ENCODE results near the gene ZNF182.
"Not testable (repeated sequence)": the region's sequence is repeated elsewhere in the genome, so short reads cannot be mapped to it uniquely, and the experiment has no call there.

Gene ZNF182

DNA sequence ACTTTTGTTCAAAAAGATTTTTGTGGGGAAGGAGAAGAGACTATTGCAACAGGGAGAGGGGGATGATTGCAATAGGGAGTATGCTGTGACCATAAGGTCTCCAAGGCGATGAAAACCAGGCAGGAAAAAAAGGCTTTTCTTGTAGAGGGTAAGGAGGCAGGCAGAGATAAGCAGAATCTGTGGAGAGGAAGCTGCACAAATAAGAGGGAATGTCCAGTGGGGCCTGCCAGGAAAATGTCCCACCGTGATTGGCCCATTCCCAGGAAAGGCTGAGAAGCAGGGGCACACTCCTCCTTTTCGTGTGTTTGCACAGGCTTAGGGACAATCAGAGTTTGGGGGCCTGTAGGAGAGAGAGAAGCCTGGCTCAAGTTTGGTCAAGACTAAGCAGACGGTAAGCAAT, 32.1 kb upstream of the ZNF182 start:
- no peak overlapping the region for H2AFZ ChIP-seq (ENCODE audit: insufficient read depth, low read length, poor library complexity)
- H3K27me3 ChIP-seq (ENCODE audit: insufficient read depth, low read length), result no peaks in the 10 kb centered on the region
- no peak for DNase-seq
- H3K79me1 ChIP-seq (ENCODE audit: low read length), result no peaks in the 10 kb centered on the region
- H3K36me3 ChIP-seq (ENCODE audit: control insufficient read depth in 1 of 2, insufficient read depth in 2 of 2, low read length in 2 of 2), result no peaks in the 10 kb centered on the region
- H2BK5ac ChIP-seq (ENCODE audit: low read depth, low read length, poor library complexity), result no peak overlapping the region
- no peak overlapping the region for H3K4me2 ChIP-seq (ENCODE audit: low read length)
- no peaks in the 10 kb centered on the region for H3K9me3 ChIP-seq (ENCODE audit: insufficient read depth, low read depth, low read length)
- H2AK5ac ChIP-seq (ENCODE audit: low read length), result no peak overlapping the region
- H3K79me2 ChIP-seq (ENCODE audit: control insufficient read depth, insufficient read depth, low read length, poor library complexity), result no peaks in the 10 kb centered on the region
- no peak overlapping the region for H3K9ac ChIP-seq (ENCODE audit: low read length)
- no CpG with 5 or more reads among the region's 4 CpGs for WGBS (ENCODE audit: extremely low coverage, insufficient coverage, insufficient read length)
- no peak overlapping the region for H3K27ac ChIP-seq (ENCODE audit: low read depth, low read length)
- no peak overlapping the region for H3K18ac ChIP-seq (ENCODE audit: low read length)
- no peak overlapping the region for H3K23ac ChIP-seq (ENCODE audit: low read length)
- no peak overlapping the region for H2BK12ac ChIP-seq (ENCODE audit: low read length)
- no peaks in the 10 kb centered on the region for H3K4me1 ChIP-seq (ENCODE audit: control insufficient read depth in 1 of 2, insufficient read depth in 2 of 2, low read length in 2 of 2)
- H3K14ac ChIP-seq (ENCODE audit: low read length), result no peak overlapping the region
- no peak overlapping the region for H2BK120ac ChIP-seq (ENCODE audit: insufficient read depth, low read length, poor library complexity)
- H4K8ac ChIP-seq (ENCODE audit: low read depth, low read length), result no peak overlapping the region
- H4K12ac ChIP-seq (ENCODE audit: low read depth, low read length), result no peak overlapping the region
- no peak overlapping the region for H3K4me3 ChIP-seq (ENCODE audit: low read depth, low read length)
- no peak overlapping the region for H3K4ac ChIP-seq (ENCODE audit: low read depth, low read length)
- H4K91ac ChIP-seq (ENCODE audit: low read depth, low read length), result no peak overlapping the region

DNA sequence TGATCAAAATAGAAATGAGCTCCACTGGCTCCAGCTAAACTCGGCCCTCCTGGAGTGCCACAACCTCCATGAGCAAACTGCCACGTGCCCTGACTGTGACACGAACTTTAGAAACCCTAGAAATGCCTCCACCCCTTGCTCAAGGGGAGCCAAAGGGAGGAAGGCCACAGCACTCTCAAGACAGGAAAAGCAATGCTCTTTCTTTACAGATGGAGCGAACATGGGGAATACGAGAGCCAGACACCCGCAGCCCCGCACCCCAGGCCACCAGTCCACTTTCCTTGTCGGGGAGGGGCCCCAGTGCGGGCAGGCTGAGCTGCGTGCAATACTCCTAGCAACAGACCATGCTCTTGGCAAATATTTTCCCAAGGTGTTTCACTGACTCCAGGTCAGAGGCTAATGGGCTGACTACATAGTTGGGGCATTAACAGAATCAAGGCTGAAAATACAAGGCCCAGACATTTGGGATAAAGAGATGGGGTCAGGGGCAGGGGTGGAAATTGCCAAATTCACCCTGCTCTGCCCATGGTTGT, 26.9 kb upstream of the ZNF182 start:
- Histone ChIP-seq H2BK5ac (ENCODE audit: low read depth, low read length, poor library complexity) (peak overlapping the region; percentile 56), H2BK120ac (ENCODE audit: insufficient read depth, low read length, poor library complexity) (peak overlapping the region; percentile 66), H4K91ac (ENCODE audit: low read depth, low read length) (peak overlapping the region; percentile 43), H4K8ac (ENCODE audit: low read depth, low read length) (peak overlapping the region; percentile 23), H3K27ac (ENCODE audit: low read depth, low read length) (peak overlapping the region; percentile 53)
- not testable (repeated sequence) for H3K4me2 ChIP-seq (ENCODE audit: low read length); H3K4me1 ChIP-seq (ENCODE audit: control insufficient read depth in 1 of 2, insufficient read depth in 2 of 2, low read length in 2 of 2); H3K14ac ChIP-seq (ENCODE audit: low read length); H3K79me1 ChIP-seq (ENCODE audit: low read length); H3K4me3 ChIP-seq (ENCODE audit: low read depth, low read length); H3K9ac ChIP-seq (ENCODE audit: low read length); H2AFZ ChIP-seq (ENCODE audit: insufficient read depth, low read length, poor library complexity); H2AK5ac ChIP-seq (ENCODE audit: low read length); H3K9me3 ChIP-seq (ENCODE audit: insufficient read depth, low read depth, low read length); H2BK12ac ChIP-seq (ENCODE audit: low read length); H3K36me3 ChIP-seq (ENCODE audit: control insufficient read depth in 1 of 2, insufficient read depth in 2 of 2, low read length in 2 of 2); H3K79me2 ChIP-seq (ENCODE audit: control insufficient read depth, insufficient read depth, low read length, poor library complexity); H3K18ac ChIP-seq (ENCODE audit: low read length); H4K12ac ChIP-seq (ENCODE audit: low read depth, low read length); H3K27me3 ChIP-seq (ENCODE audit: insufficient read depth, low read length); H3K23ac ChIP-seq (ENCODE audit: low read length); H3K4ac ChIP-seq (ENCODE audit: low read depth, low read length)
- peak; percentile 62 to 63 for DNase-seq
- no CpG with 5 or more reads among the region's 10 CpGs for WGBS (ENCODE audit: extremely low coverage, insufficient coverage, insufficient read length)

DNA sequence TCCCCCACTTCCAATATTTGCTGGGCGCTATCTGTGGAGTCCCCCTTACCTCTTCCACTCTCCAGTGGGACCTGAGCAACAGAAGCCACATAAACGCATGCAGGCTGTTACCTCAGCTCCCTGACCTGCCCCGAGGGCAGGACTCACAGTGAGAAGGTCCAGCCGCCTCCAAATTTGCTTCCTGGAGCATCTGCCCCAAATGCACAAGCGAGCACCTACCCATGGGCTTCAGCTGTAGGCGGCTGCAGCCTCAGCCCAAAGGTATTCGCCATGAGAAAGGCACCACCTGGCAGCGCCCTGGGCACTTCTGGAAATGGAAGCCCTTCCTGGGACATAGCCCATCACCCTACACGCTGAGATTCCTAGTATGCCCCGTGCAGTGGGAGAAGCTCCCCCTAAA, 26.4 kb upstream of the ZNF182 start:
- Histone ChIP-seq H3K14ac (ENCODE audit: low read length) (no peak overlapping the region), H3K9me3 (ENCODE audit: insufficient read depth, low read depth, low read length) (no peaks in the 10 kb centered on the region), H3K27me3 (ENCODE audit: insufficient read depth, low read length) (no peaks in the 10 kb centered on the region), H3K79me2 (ENCODE audit: control insufficient read depth, insufficient read depth, low read length, poor library complexity) (no peaks in the 10 kb centered on the region), H3K18ac (ENCODE audit: low read length) (no peak overlapping the region), H2BK120ac (ENCODE audit: insufficient read depth, low read length, poor library complexity) (peak overlapping the region; percentile 66), H3K4ac (ENCODE audit: low read depth, low read length) (no peak overlapping the region), H4K12ac (ENCODE audit: low read depth, low read length) (peak overlapping the region; percentile 26), H2BK5ac (ENCODE audit: low read depth, low read length, poor library complexity) (peak overlapping the region; percentile 56), H3K23ac (ENCODE audit: low read length) (no peak overlapping the region), H2BK12ac (ENCODE audit: low read length) (peak overlapping the region; percentile 60), H3K36me3 (ENCODE audit: control insufficient read depth in 1 of 2, insufficient read depth in 2 of 2, low read length in 2 of 2) (peaks cover 0 to 2% of the 10 kb centered on the region in 2 experiments), H3K4me3 (ENCODE audit: low read depth, low read length) (no peak overlapping the region), H3K4me2 (ENCODE audit: low read length) (no peak overlapping the region), H4K91ac (ENCODE audit: low read depth, low read length) (peak overlapping the region; percentile 43), H2AFZ (ENCODE audit: insufficient read depth, low read length, poor library complexity) (no peak overlapping the region), H3K9ac (ENCODE audit: low read length) (no peak overlapping the region), H3K27ac (ENCODE audit: low read depth, low read length) (peak overlapping the region; percentile 53), H4K8ac (ENCODE audit: low read depth, low read length) (peak overlapping the region; percentile 23), H3K79me1 (ENCODE audit: low read length) (peaks cover 5% of the 10 kb centered on the region), H2AK5ac (ENCODE audit: low read length) (no peak overlapping the region), H3K4me1 (ENCODE audit: control insufficient read depth in 1 of 2, insufficient read depth in 2 of 2, low read length in 2 of 2) (peaks cover 6 to 9% of the 10 kb centered on the region in 2 experiments)
- peak; percentile 61 to 72 for DNase-seq
- WGBS (ENCODE audit: extremely low coverage, insufficient coverage, insufficient read length), result no CpG with 5 or more reads among the region's 10 CpGs

DNA sequence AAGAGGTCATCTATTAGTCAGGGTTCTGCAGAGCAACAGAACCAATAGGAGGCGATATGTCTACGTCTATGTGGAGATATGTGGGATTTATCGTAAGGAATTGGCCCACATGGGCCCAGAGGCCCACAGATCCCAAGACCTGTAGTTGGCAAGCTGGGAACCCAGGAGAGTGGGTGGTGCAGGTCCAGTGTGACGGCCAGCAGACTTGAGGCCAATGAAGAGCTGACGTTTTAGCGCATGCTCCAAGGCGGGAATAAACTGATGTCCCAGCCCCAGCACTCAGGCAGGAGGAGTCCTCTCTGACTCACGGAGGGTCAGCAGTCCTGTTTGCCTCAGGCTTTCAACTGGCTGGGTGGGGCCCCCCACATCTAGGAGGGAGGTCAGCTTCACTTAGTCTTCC, 24.3 kb upstream of the ZNF182 start:
- H3K4ac ChIP-seq (ENCODE audit: low read depth, low read length), result no peak overlapping the region
- no peaks in the 10 kb centered on the region for H3K9me3 ChIP-seq (ENCODE audit: insufficient read depth, low read depth, low read length)
- no peak overlapping the region for H3K27ac ChIP-seq (ENCODE audit: low read depth, low read length)
- no peak overlapping the region for H2AFZ ChIP-seq (ENCODE audit: insufficient read depth, low read length, poor library complexity)
- no peak overlapping the region for H2AK5ac ChIP-seq (ENCODE audit: low read length)
- no peak overlapping the region for H3K9ac ChIP-seq (ENCODE audit: low read length)
- no peak overlapping the region for H2BK12ac ChIP-seq (ENCODE audit: low read length)
- no peaks in the 10 kb centered on the region for H3K79me2 ChIP-seq (ENCODE audit: control insufficient read depth, insufficient read depth, low read length, poor library complexity)
- H3K36me3 ChIP-seq (ENCODE audit: control insufficient read depth in 1 of 2, insufficient read depth in 2 of 2, low read length in 2 of 2), result peaks cover 0 to 2% of the 10 kb centered on the region in 2 experiments
- WGBS (ENCODE audit: extremely low coverage, insufficient coverage, insufficient read length), result no CpG with 5 or more reads among the region's 8 CpGs
- H3K27me3 ChIP-seq (ENCODE audit: insufficient read depth, low read length), result no peaks in the 10 kb centered on the region
- H4K8ac ChIP-seq (ENCODE audit: low read depth, low read length), result no peak overlapping the region
- no peak overlapping the region for H3K4me3 ChIP-seq (ENCODE audit: low read depth, low read length)
- H3K23ac ChIP-seq (ENCODE audit: low read length), result no peak overlapping the region
- H3K4me1 ChIP-seq (ENCODE audit: control insufficient read depth in 1 of 2, insufficient read depth in 2 of 2, low read length in 2 of 2), result peaks cover 6 to 9% of the 10 kb centered on the region in 2 experiments
- no peak overlapping the region for H3K18ac ChIP-seq (ENCODE audit: low read length)
- no peak overlapping the region for H3K4me2 ChIP-seq (ENCODE audit: low read length)
- no peak overlapping the region for H2BK120ac ChIP-seq (ENCODE audit: insufficient read depth, low read length, poor library complexity)
- H2BK5ac ChIP-seq (ENCODE audit: low read depth, low read length, poor library complexity), result no peak overlapping the region
- DNase-seq, result no peak
- H4K12ac ChIP-seq (ENCODE audit: low read depth, low read length), result no peak overlapping the region
- peaks cover 5% of the 10 kb centered on the region for H3K79me1 ChIP-seq (ENCODE audit: low read length)
- no peak overlapping the region for H3K14ac ChIP-seq (ENCODE audit: low read length)
- no peak overlapping the region for H4K91ac ChIP-seq (ENCODE audit: low read depth, low read length)

Measured in trophoblast cell (in vitro differentiated cells and primary cell).